ENCODE data around the gene RAB3IL1.
A peak's percentile ranks its signal among the peaks of the same experiment; 100 is the strongest.

DNA sequence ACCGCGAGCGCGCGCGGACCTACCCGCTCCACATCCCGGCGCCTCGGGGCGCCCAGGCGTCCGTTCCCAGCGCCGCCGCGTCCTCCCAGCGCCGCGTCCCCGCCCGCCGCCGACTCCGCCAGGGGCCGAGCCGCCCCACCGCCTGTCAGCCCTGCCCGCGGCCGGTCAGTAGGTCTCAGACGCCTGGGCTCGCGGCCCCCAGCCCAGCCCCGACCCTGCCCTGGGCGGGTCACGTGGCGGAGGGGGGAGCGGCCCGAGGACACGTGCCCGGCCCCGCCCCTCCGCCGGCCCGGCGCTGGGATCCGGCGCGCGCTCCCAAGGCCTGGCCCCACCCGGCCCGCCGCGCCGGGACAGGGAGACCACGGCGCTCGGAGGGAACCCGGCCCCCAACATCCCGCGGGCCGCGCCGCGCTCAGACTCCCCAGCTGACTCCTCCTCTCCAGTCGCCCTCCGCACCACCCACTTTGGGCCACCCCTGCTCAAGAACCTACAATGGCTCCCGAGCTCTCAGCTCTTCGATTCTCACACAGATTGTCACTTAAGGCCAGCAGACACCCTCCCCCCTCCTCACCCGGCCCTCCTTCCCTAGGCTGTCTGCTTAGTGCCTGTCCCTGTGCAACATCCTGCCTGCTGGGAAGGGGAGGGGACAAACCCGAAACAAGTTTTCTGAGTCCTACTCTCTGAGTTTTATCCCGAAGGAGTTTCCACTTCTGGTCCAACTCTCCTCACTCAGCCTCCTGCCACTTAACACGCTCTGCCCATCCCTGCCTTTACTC lies at the start of gene RAB3IL1:
- peak in 1 of 2 donors; percentile 24 for TF ChIP-seq POLR2A (IDR thresholded peaks at IDR 0.05)
- TF ChIP-seq, protein P1, sequence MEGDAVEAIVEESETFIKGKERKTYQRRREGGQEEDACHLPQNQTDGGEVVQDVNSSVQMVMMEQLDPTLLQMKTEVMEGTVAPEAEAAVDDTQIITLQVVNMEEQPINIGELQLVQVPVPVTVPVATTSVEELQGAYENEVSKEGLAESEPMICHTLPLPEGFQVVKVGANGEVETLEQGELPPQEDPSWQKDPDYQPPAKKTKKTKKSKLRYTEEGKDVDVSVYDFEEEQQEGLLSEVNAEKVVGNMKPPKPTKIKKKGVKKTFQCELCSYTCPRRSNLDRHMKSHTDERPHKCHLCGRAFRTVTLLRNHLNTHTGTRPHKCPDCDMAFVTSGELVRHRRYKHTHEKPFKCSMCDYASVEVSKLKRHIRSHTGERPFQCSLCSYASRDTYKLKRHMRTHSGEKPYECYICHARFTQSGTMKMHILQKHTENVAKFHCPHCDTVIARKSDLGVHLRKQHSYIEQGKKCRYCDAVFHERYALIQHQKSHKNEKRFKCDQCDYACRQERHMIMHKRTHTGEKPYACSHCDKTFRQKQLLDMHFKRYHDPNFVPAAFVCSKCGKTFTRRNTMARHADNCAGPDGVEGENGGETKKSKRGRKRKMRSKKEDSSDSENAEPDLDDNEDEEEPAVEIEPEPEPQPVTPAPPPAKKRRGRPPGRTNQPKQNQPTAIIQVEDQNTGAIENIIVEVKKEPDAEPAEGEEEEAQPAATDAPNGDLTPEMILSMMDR (IDR thresholded peaks at IDR 0.05) = no peak
